NCI-H510A treated with DMSO at 0.1 percent for 48 hours (cell line): ENCODE data around the gene PAPSS1.
"Not testable (repeated sequence)": the region's sequence is repeated elsewhere in the genome, so short reads cannot be mapped to it uniquely, and the experiment has no call there.

Experiments
- DNase-seq: peaks from one replicate; lab custom pipeline; 2025; lab: John Stamatoyannopoulos, UW

PAPSS1 gene

GRCh38 chr4:107719922-107720722 is at the start of gene PAPSS1:
Gene PAPSS1 (minus strand): TSS chr4:107720234. CDS start chr4:107720179, 55 bp downstream.
- DNase-seq: peak; percentile 88

- no peak for DNase-seq
Observed at GRCh38 chr4:107760281-107760947, 40.4 kb upstream of the PAPSS1 start.

- peak; percentile 23 for DNase-seq
Observed at GRCh38 chr4:107757864-107758476, 37.9 kb upstream of the PAPSS1 start.

- no peak for DNase-seq
Observed at GRCh38 chr4:107757283-107757682, 37.2 kb upstream of the PAPSS1 start.

- DNase-seq: no peak
Observed at GRCh38 chr4:107755841-107756356, 35.9 kb upstream of the PAPSS1 start.

GRCh38 chr4:107751670-107752069 is 31.6 kb upstream of the PAPSS1 start:
- no peak for DNase-seq

- DNase-seq: peak; percentile 58
Observed at GRCh38 chr4:107747748-107748486, 27.9 kb upstream of the PAPSS1 start.

- no peak for DNase-seq
Observed at GRCh38 chr4:107746161-107746560, 26.1 kb upstream of the PAPSS1 start.

- DNase-seq: no peak
Observed at GRCh38 chr4:107744532-107744931, 24.5 kb upstream of the PAPSS1 start.

- DNase-seq: no peak
Observed at GRCh38 chr4:107743532-107743931, 23.5 kb upstream of the PAPSS1 start.

GRCh38 chr4:107742791-107743190 is 22.8 kb upstream of the PAPSS1 start:
- no peak for DNase-seq

- DNase-seq: no peak
Observed at GRCh38 chr4:107742196-107742595, 22.2 kb upstream of the PAPSS1 start.

- DNase-seq: no peak
Observed at GRCh38 chr4:107740950-107741701, 21.1 kb upstream of the PAPSS1 start.

GRCh38 chr4:107740381-107740780 is 20.3 kb upstream of the PAPSS1 start:
- no peak for DNase-seq

- DNase-seq: no peak
Observed at GRCh38 chr4:107737450-107737849, 17.4 kb upstream of the PAPSS1 start.

GRCh38 chr4:107736924-107737448 is 17.0 kb upstream of the PAPSS1 start:
- peak; percentile 5 for DNase-seq

- DNase-seq: no peak
Observed at GRCh38 chr4:107736037-107736436, 16.0 kb upstream of the PAPSS1 start.

GRCh38 chr4:107734120-107734519 is 14.1 kb upstream of the PAPSS1 start:
- no peak for DNase-seq

- DNase-seq: no peak
Observed at GRCh38 chr4:107733431-107733925, 13.4 kb upstream of the PAPSS1 start.

- not testable (repeated sequence) for DNase-seq
Observed at GRCh38 chr4:107729050-107729449, 9.0 kb upstream of the PAPSS1 start.
